HG03469 (cell line): Measurements from ENCODE around the gene GNB5.
"Not testable (repeated sequence)": the region's sequence is repeated elsewhere in the genome, so short reads cannot be mapped to it uniquely, and the experiment has no call there.

Experiments
- ATAC-seq: cut with Tn5 transposase; IDR thresholded peaks from one replicate; pipeline ENCODE4 v1.9.1; 2021; ENCODE audit warnings: mild to moderate bottlenecking, moderate library complexity, moderate number of reproducible peaks; ENCODE audit not compliant: unreplicated experiment

The GNB5 gene

GRCh38 chr15:52191207-52191606 lies at the start of gene GNB5:
GNB5 (minus strand) TSS chr15:52191392; CDS start chr15:52184676, 6,716 bp downstream.
- ATAC-seq, result no peak

- ATAC-seq, result no peak
Measured at GRCh38 chr15:52240166-52240565, 49.0 kb upstream of the GNB5 start.

GRCh38 chr15:52238989-52239525 lies 47.9 kb upstream of the GNB5 start:
- ATAC-seq, result not testable (repeated sequence)

GRCh38 chr15:52238149-52238548 lies 47.0 kb upstream of the GNB5 start:
- ATAC-seq, result no peak

- ATAC-seq, result no peak
Measured at GRCh38 chr15:52236013-52236412, 44.8 kb upstream of the GNB5 start.

GRCh38 chr15:52234596-52235541 lies 43.7 kb upstream of the GNB5 start:
- ATAC-seq, result no peak

GRCh38 chr15:52233405-52233804 lies 42.2 kb upstream of the GNB5 start:
- peak; percentile 36 for ATAC-seq

- ATAC-seq, result peak; percentile 56
Measured at GRCh38 chr15:52232327-52232726, 41.1 kb upstream of the GNB5 start.

- no peak for ATAC-seq
Measured at GRCh38 chr15:52230073-52230472, 38.9 kb upstream of the GNB5 start.

- no peak for ATAC-seq
Measured at GRCh38 chr15:52228921-52229320, 37.7 kb upstream of the GNB5 start.

GRCh38 chr15:52227456-52227855 lies 36.3 kb upstream of the GNB5 start:
- ATAC-seq, result peak; percentile 74

- ATAC-seq, result no peak
Measured at GRCh38 chr15:52225230-52225629, 34.0 kb upstream of the GNB5 start.

- no peak for ATAC-seq
Measured at GRCh38 chr15:52224211-52224610, 33.0 kb upstream of the GNB5 start.

GRCh38 chr15:52221730-52222129 lies 30.5 kb upstream of the GNB5 start:
- no peak for ATAC-seq

GRCh38 chr15:52220937-52221660 lies 29.9 kb upstream of the GNB5 start:
- ATAC-seq, result no peak

- no peak for ATAC-seq
Measured at GRCh38 chr15:52220251-52220650, 29.1 kb upstream of the GNB5 start.

- no peak for ATAC-seq
Measured at GRCh38 chr15:52218816-52219215, 27.6 kb upstream of the GNB5 start.

- ATAC-seq, result no peak
Measured at GRCh38 chr15:52218371-52218770, 27.2 kb upstream of the GNB5 start.

GRCh38 chr15:52217186-52217585 lies 26.0 kb upstream of the GNB5 start:
- ATAC-seq, result no peak

GRCh38 chr15:52214553-52214952 lies 23.4 kb upstream of the GNB5 start:
- no peak for ATAC-seq

- no peak for ATAC-seq
Measured at GRCh38 chr15:52213206-52213605, 22.0 kb upstream of the GNB5 start.
